Hepatocyte (in vitro differentiated cells): ENCODE data around the gene DIS3.

Experiments
- CTCF ChIP-seq: fragments of 200-600 bp; sonication (generic); IDR thresholded peaks from 2 replicates; pipeline ENCODE4 v1.5.1; 2016; ENCODE audit warnings: antibody characterized with exemption, mild to moderate bottlenecking; ENCODE audit not compliant: poor library complexity
- EZH2 ChIP-seq: fragments of 200-600 bp; sonication (generic); IDR thresholded peaks from 2 replicates; pipeline ENCODE4 v1.6.1; 2016; ENCODE audit warnings: antibody characterized with exemption, mild to moderate bottlenecking, borderline replicate concordance
- EZH2phosphoT487 ChIP-seq: fragments of 200-600 bp; sonication (generic); IDR thresholded peaks from one replicate; pipeline ENCODE4 v1.6.1; 2018; ENCODE audit warnings: antibody characterized with exemption, mild to moderate bottlenecking, low read depth, moderate library complexity; ENCODE audit not compliant: unreplicated experiment, severe bottlenecking

- no peak for TF ChIP-seq CTCF
- no peak for TF ChIP-seq EZH2
- TF ChIP-seq EZH2phosphoT487: no peak
These were observed 1.0 kb upstream of the DIS3 start for GRCh38 chr13:72782717-72783116.
